Measurements from ENCODE around the gene CD200R1. TPM values are rescaled to one million over a fixed set of nuclear protein-coding genes. Genes with fewer than 3 reads are reported as not detected.

Gene CD200R1
- total RNA-seq, result 18.0 and 18.6 TPM in 2 replicates

- intact Hi-C loops (cut with micrococcal nuclease), result loop anchor here (2.0 to 10.0 kb wide), 2 partner anchors 128 to 680 kb away; partner anchors contain the start of genes CD200R1L and SLC9C1
Observed at GRCh38 chr3:112974894-112975293, at the start of gene CD200R1. Gene CD200R1 (minus strand): TSS chr3:112975103. CDS start chr3:112974857, 246 bp downstream.

GRCh38 chr3:113021471-113021870 lies 46.6 kb upstream of the CD200R1 start:
- intact Hi-C loops (cut with micrococcal nuclease), result no loop called here

GRCh38 chr3:113019182-113020137 lies 44.6 kb upstream of the CD200R1 start:
- intact Hi-C loops (cut with micrococcal nuclease), result loop anchor here (1.0 to 5.0 kb wide), 13 partner anchors 14 to 1040 kb away; partner anchors contain the start of genes ABHD10, ATP6V1A, CCDC191 and NAA50

- intact Hi-C loops (cut with micrococcal nuclease), result loop anchor here (1.0 to 5.0 kb wide), 13 partner anchors 13 to 1039 kb away; partner anchors contain the start of genes ABHD10, ATP6V1A, CCDC191 and NAA50
Observed at GRCh38 chr3:113018536-113019181, 43.8 kb upstream of the CD200R1 start.

GRCh38 chr3:113013593-113013992 lies 38.7 kb upstream of the CD200R1 start:
- intact Hi-C loops (cut with micrococcal nuclease), result no loop called here

GRCh38 chr3:113008117-113008516 lies 33.2 kb upstream of the CD200R1 start:
- intact Hi-C loops (cut with micrococcal nuclease), result loop anchor here (10.0 kb wide), 3 partner anchors 673 to 1463 kb away; partner anchors contain the start of genes CD200, CD96 and GCSAM

GRCh38 chr3:113006359-113007056 lies 31.6 kb upstream of the CD200R1 start:
- intact Hi-C loops (cut with micrococcal nuclease), result loop anchor here (10.0 kb wide), 3 partner anchors 672 to 1462 kb away; partner anchors contain the start of genes CD200, CD96 and GCSAM

- intact Hi-C loops (cut with micrococcal nuclease), result loop anchor here (1.0 to 10.0 kb wide), 7 partner anchors 14 to 1461 kb away; partner anchors contain the start of genes CD200, CD96, GCSAM and GTPBP8
Observed at GRCh38 chr3:113005611-113006010, 30.7 kb upstream of the CD200R1 start.

- intact Hi-C loops (cut with micrococcal nuclease), result loop anchor here (1.0 to 10.0 kb wide), 5 partner anchors 11 to 1458 kb away; partner anchors contain the start of genes CD200, CD96 and GCSAM
Observed at GRCh38 chr3:113002679-113003078, 27.8 kb upstream of the CD200R1 start.

- intact Hi-C loops (cut with micrococcal nuclease), result loop anchor here (1.0 to 10.0 kb wide), 5 partner anchors 11 to 1457 kb away; partner anchors contain the start of genes CD200, CD96 and GCSAM
Observed at GRCh38 chr3:113002037-113002436, 27.1 kb upstream of the CD200R1 start.

- intact Hi-C loops (cut with micrococcal nuclease), result loop anchor here (10.0 kb wide), 3 partner anchors 666 to 1456 kb away; partner anchors contain the start of genes CD200, CD96 and GCSAM
Observed at GRCh38 chr3:113000691-113001090, 25.8 kb upstream of the CD200R1 start.

- intact Hi-C loops (cut with micrococcal nuclease), result no loop called here
Observed at GRCh38 chr3:112995800-112996199, 20.9 kb upstream of the CD200R1 start.

GRCh38 chr3:112990672-112991602 lies 16.0 kb upstream of the CD200R1 start, which contains the start of gene GTPBP8:
Gene GTPBP8 (plus strand): TSS chr3:112990984. CDS start chr3:112991000, 16 bp downstream.
- intact Hi-C loops (cut with micrococcal nuclease), result loop anchor here (1.0 to 5.0 kb wide), 10 partner anchors 11 to 706 kb away; partner anchors contain the start of genes SLC35A5 and USF3

GRCh38 chr3:112987710-112988334 lies 12.9 kb upstream of the CD200R1 start:
- intact Hi-C loops (cut with micrococcal nuclease), result no loop called here

- intact Hi-C loops (cut with micrococcal nuclease), result no loop called here
Observed at GRCh38 chr3:112984485-112984884, 9.6 kb upstream of the CD200R1 start.

- intact Hi-C loops (cut with micrococcal nuclease), result no loop called here
Observed at GRCh38 chr3:112982710-112983109, 7.8 kb upstream of the CD200R1 start.

- intact Hi-C loops (cut with micrococcal nuclease), result no loop called here
Observed at GRCh38 chr3:112980080-112980479, 5.2 kb upstream of the CD200R1 start.

GRCh38 chr3:112979244-112979832 lies 4.4 kb upstream of the CD200R1 start:
- intact Hi-C loops (cut with micrococcal nuclease), result loop anchor here (1.0 to 10.0 kb wide), 6 partner anchors 11 to 685 kb away; partner anchors contain the start of genes GTPBP8 and SLC9C1
